OCI-LY7 (cell line): Measurements from ENCODE around the gene ZNF490.

Experiments used
- EZH2phosphoT487 ChIP-seq: fragments of 200-600 bp; sonication (generic); IDR thresholded peaks from 2 replicates; pipeline ENCODE4 v1.6.1; 2018; ENCODE audit warnings: low read depth, borderline replicate concordance, mild to moderate bottlenecking, mixed run types, antibody characterized with exemption, low read length, moderate library complexity, mixed read lengths
- TF ChIP-seq, protein P1 (sequence below): fragments of 200-600 bp; sonication (generic); conservative IDR thresholded peaks from 2 replicates; pipeline ENCODE4 v1.5.1; 2014; ENCODE audit warnings: mild to moderate bottlenecking, antibody characterized with exemption, low read length, moderate library complexity, mixed read lengths

DNA sequence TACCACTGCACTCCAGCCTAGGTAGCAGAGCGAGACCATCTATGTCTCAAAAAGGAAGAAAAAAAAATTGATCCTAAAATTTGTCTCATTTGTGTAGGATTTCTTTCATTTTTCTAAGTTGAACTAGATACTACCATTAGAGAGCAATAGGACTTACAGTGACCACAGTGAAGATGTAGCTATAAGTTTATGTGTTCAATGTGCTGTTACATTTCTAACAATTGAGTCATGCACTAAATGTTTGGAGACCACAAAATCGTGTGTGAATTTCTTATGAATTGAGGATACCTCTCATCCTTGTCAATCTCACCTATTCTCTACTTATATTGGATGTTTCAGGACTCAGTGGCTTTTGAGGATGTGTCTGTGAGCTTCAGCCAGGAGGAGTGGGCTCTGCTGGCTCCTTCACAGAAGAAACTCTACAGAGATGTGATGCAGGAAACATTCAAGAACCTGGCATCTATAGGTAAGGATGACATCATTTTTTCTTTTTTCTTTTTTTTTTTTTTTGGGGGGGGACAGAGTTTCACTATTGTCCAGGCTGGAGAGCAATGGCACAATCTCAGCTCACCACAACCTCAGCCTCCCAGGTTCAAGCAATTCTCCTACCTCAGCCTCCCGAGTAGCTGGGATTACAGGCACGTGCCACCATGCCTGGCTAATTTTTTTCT, 12.9 kb upstream of the ZNF490 start:
- TF ChIP-seq, protein P1, sequence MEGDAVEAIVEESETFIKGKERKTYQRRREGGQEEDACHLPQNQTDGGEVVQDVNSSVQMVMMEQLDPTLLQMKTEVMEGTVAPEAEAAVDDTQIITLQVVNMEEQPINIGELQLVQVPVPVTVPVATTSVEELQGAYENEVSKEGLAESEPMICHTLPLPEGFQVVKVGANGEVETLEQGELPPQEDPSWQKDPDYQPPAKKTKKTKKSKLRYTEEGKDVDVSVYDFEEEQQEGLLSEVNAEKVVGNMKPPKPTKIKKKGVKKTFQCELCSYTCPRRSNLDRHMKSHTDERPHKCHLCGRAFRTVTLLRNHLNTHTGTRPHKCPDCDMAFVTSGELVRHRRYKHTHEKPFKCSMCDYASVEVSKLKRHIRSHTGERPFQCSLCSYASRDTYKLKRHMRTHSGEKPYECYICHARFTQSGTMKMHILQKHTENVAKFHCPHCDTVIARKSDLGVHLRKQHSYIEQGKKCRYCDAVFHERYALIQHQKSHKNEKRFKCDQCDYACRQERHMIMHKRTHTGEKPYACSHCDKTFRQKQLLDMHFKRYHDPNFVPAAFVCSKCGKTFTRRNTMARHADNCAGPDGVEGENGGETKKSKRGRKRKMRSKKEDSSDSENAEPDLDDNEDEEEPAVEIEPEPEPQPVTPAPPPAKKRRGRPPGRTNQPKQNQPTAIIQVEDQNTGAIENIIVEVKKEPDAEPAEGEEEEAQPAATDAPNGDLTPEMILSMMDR = no peak
- TF ChIP-seq EZH2phosphoT487 = no peak
